Measurements from ENCODE around the gene LSG1. TPM values are rescaled to one million over a fixed set of nuclear protein-coding genes. Genes with fewer than 3 reads are reported as not detected.
A peak's percentile ranks its signal among the peaks of the same experiment; 100 is the strongest.

The LSG1 gene
- total and polyA plus RNA-seq, 10 of the 15 experiments (the other 5 are each of a cell fraction or from before 2014, with no cell fraction given), result 14.3 to 75.6 (median 54.4) TPM

- SMC1A ChIA-PET (ENCODE audit: uncharacterized antibody, unreplicated experiment), result interaction anchor here (0.8 to 1.5 kb wide), 3 partner anchors 12 to 462 kb away, joined by 3 to 4 read pairs (median 3); partner anchors contain the start of gene LSG1
- Histone ChIP-seq H3K4me1 (ENCODE audit: control insufficient read depth, insufficient read depth, low read length) (peaks cover 67% of the 10 kb centered on the region), H3K79me2 (ENCODE audit: control insufficient read depth, insufficient read depth, low read length) (no peaks in the 10 kb centered on the region; the same call in 1 of the 2 replicates), H4K20me1 (ENCODE audit: control insufficient read depth, insufficient read depth) (no peaks in the 10 kb centered on the region), H3K4me3 (peak overlapping the region; percentile 73), H3K9me3 (replicated peaks; ENCODE audit: control insufficient read depth, insufficient read depth, low read length) (no peaks in the 10 kb centered on the region), H3K4me2 (ENCODE audit: control insufficient read depth, insufficient read depth) (peak overlapping the region; percentile 95), H3K27ac (ENCODE audit: control insufficient read depth, insufficient read depth) (peak overlapping the region; percentile 72), H3K36me3 (ENCODE audit: control insufficient read depth in 2 of 2, insufficient read depth in 2 of 2, low read length in 1 of 2) (no peaks in the 10 kb centered on the region), H3K9ac (ENCODE audit: control insufficient read depth, insufficient read depth, low read length) (peak overlapping the region; percentile 79), H3K27me3 (replicated peaks in 1 of 2; ENCODE audit: control insufficient read depth in 2 of 2, insufficient read depth in 2 of 2, low read length in 1 of 2) (peaks cover 0 to 5% of the 10 kb centered on the region in 2 experiments; a peak in 2 of 4 replicates), H2AFZ (ENCODE audit: control insufficient read depth, low read depth, low read length) (peak overlapping the region; percentile 75)
- no TSS peak for BruUV-seq (replicated peaks)
- 1% methylated on average over 56 of the region's 57 CpGs for WGBS (ENCODE audit: insufficient coverage, insufficient replicate concordance, low lambda C conversion rate, missing lambda C conversion rate)
- peak; percentile 72 for ATAC-seq
- POLR2A ChIA-PET, result interaction anchor here (1.0 kb wide), 2 partner anchors 11 to 575 kb away, joined by 3 to 4 read pairs; no protein-coding TSS in a partner anchor
- FAIRE-seq, result no peak
- TF ChIP-seq USF1 (IDR thresholded peaks at IDR 0.05; ENCODE audit: borderline replicate concordance, extremely low read length, insufficient read depth, low read depth, low read length), result no peak
- peak; percentile 61; the same call in 1 of the 2 replicates for TF ChIP-seq IKZF1 (conservative IDR thresholded peaks at IDR 0.05)
- peak; percentile 77; the same call in 1 of the 2 replicates for TF ChIP-seq ZBED1 (IDR thresholded peaks at IDR 0.05; ENCODE audit: borderline replicate concordance)
- TF ChIP-seq PAX5 (IDR thresholded peaks at IDR 0.05; ENCODE audit: borderline replicate concordance, low read depth, low read length), result 0 out of 2 replicates have a peak, but pooled peaks have one; percentile 9
- TF ChIP-seq JUNB (IDR thresholded peaks at IDR 0.05), result no peak
- peak; percentile 30 to 81; a peak in 3 of 4 replicates for TF ChIP-seq BHLHE40 (IDR thresholded peaks at IDR 0.05; ENCODE audit: borderline replicate concordance in 1 of 2, low read depth in 2 of 2, low read length in 1 of 2)
- peak; percentile 39; the same call in 1 of the 2 replicates for TF ChIP-seq DPF2 (IDR thresholded peaks at IDR 0.05)
- peak; percentile 39 to 49 (median 44); a peak in 5 of 6 replicates for TF ChIP-seq CTCF (IDR thresholded peaks at IDR 0.05 in 2 of 3, conservative IDR thresholded peaks at IDR 0.05 in 1 of 3; ENCODE audit: control insufficient read depth in 2 of 3, extremely low read depth in 1 of 3, insufficient read depth in 1 of 3, low read depth in 3 of 3, low read length in 3 of 3)
- TF ChIP-seq POLR2A (IDR thresholded peaks at IDR 0.05; ENCODE audit: low read depth, low read length), result peak; percentile 87
- no peak for TF ChIP-seq ZZZ3 (IDR thresholded peaks at IDR 0.05; ENCODE audit: control insufficient read depth, insufficient read length, low read depth)
- peak; percentile 2; the same call in 1 of the 2 replicates for TF ChIP-seq CREM (IDR thresholded peaks at IDR 0.05; ENCODE audit: low read depth)
- TF ChIP-seq RAD21 (IDR thresholded peaks at IDR 0.05; ENCODE audit: insufficient read depth, low read depth, low read length), result peak; percentile 32
- TF ChIP-seq MYC (IDR thresholded peaks at IDR 0.05; ENCODE audit: insufficient read depth, insufficient read length, insufficient replicate concordance, low read length, severe bottlenecking), result no peak
- TF ChIP-seq ETV6 (conservative IDR thresholded peaks at IDR 0.05 in 1 of 2, IDR thresholded peaks at IDR 0.05 in 1 of 2; ENCODE audit: borderline replicate concordance in 1 of 2, low read depth in 1 of 2), result peak in 1 of 2 experiments; percentile 12; a peak in 2 of 4 replicates
- no peak for TF ChIP-seq CBX5 (IDR thresholded peaks at IDR 0.05; ENCODE audit: low read depth)
- TF ChIP-seq BACH1 (IDR thresholded peaks at IDR 0.05; ENCODE audit: borderline replicate concordance), result peak; percentile 80
- peak; percentile 49; the same call in 1 of the 2 replicates for TF ChIP-seq CREB1 (IDR thresholded peaks at IDR 0.05; ENCODE audit: low read depth)
- in situ Hi-C loops (cut with MboI), result loop anchor here (10.0 kb wide), 1 partner anchor 437 kb away; no protein-coding TSS in a partner anchor
- intact Hi-C loops (cut with micrococcal nuclease; ENCODE audit: unreplicated experiment), result loop anchor here (5.0 kb wide), 1 partner anchor 180 kb away; no protein-coding TSS in a partner anchor
- no peak for DNase-seq (ENCODE audit: low read depth, low spot score)
- CTCF ChIA-PET, result interaction anchor here (1.0 to 4.8 kb wide), 5 partner anchors 12 to 583 kb away, joined by 3 to 29 read pairs (median 5); partner anchors contain the start of genes LSG1 and XXYLT1
- RAD21 ChIA-PET (ENCODE audit: unreplicated experiment), result interaction anchor here (1.0 to 2.5 kb wide), 5 partner anchors 12 to 584 kb away, joined by 3 to 9 read pairs (median 3); partner anchors contain the start of genes LSG1 and XXYLT1
Measured at GRCh38 chr3:194687638-194688199, 15.7 kb upstream of the LSG1 start.
